Neural cell (in vitro differentiated cells): ENCODE results near the gene TGFA. TPM values are rescaled to one million over a fixed set of nuclear protein-coding genes. Genes with fewer than 3 reads are reported as not detected.

ENCODE experiments used
- H2AFZ ChIP-seq: fragments of 200-600, 300-800 bp; sonication (generic), shearing (Covaris generic); 2 replicates; pipeline ENCODE4 v1.6.0; 2014; ENCODE audit warnings: low read depth, mild to moderate bottlenecking, antibody characterized with exemption, low read length, moderate library complexity
- H3F3A ChIP-seq: fragments of 200-600 bp; shearing (Covaris generic); 2 replicates; pipeline ENCODE4 v1.6.1; 2016; ENCODE audit warnings: mild to moderate bottlenecking, moderate library complexity, mixed read lengths, antibody characterized with exemption, low read length; ENCODE audit not compliant: insufficient read depth, poor library complexity, severe bottlenecking
- H3K27ac ChIP-seq: fragments of 200-600, 300-800 bp; sonication (generic), shearing (Covaris generic); 2 replicates; pipeline ENCODE4 v1.5.1; 2014; ENCODE audit warnings: mild to moderate bottlenecking, low read length, moderate library complexity
- H3K27me3 ChIP-seq: fragments of 300-800, 200-600 bp; sonication (generic), shearing (Covaris generic); 2 replicates; pipeline ENCODE4 v1.6.0; 2014; ENCODE audit warnings: mild to moderate bottlenecking, low read depth, low read length, moderate library complexity; ENCODE audit not compliant: insufficient read depth
- H3K36me3 ChIP-seq: fragments of 300-800, 200-600 bp; sonication (generic), shearing (Covaris generic); 2 replicates; pipeline ENCODE4 v1.5.1; 2014; ENCODE audit warnings: mild to moderate bottlenecking, antibody characterized with exemption, low read length, moderate library complexity; ENCODE audit not compliant: insufficient read depth
- H3K4me2 ChIP-seq: fragments of 300-800, 200-600 bp; sonication (generic), shearing (Covaris generic); 2 replicates; pipeline ENCODE4 v1.6.0; 2014; ENCODE audit warnings: mild to moderate bottlenecking, low read length
- H3K4me3 ChIP-seq: fragments of 300-800, 200-600 bp; sonication (generic), shearing (Covaris generic); 2 replicates; pipeline ENCODE4 v1.5.1; 2014; ENCODE audit warnings: mild to moderate bottlenecking, low read length, moderate library complexity
- H3K79me2 ChIP-seq: fragments of 200-600 bp; shearing (Covaris generic); replicated peaks from 2 replicates; pipeline ENCODE4 v1.6.0; 2014; ENCODE audit warnings: mild to moderate bottlenecking, low read length, moderate library complexity; ENCODE audit not compliant: insufficient read depth
- H3K9ac ChIP-seq: fragments of 300-800, 200-600 bp; sonication (generic), shearing (Covaris generic); 2 replicates; pipeline ENCODE4 v1.6.1; 2016; ENCODE audit warnings: mild to moderate bottlenecking, low read length, mixed read lengths
- H3K9me2 ChIP-seq: fragments of 200-600 bp; shearing (Covaris generic); 2 replicates; pipeline ENCODE4 v1.6.1; 2016; ENCODE audit warnings: mild to moderate bottlenecking, low read length, mixed read lengths; ENCODE audit not compliant: insufficient read depth
- H3K9me3 ChIP-seq: fragments of 200-600, 300-800 bp; sonication (generic), shearing (Covaris generic); 2 replicates; pipeline ENCODE4 v1.6.1; 2016; ENCODE audit warnings: mild to moderate bottlenecking, mixed run types, low read length, moderate library complexity, mixed read lengths
- H4K20me1 ChIP-seq: fragments of 200-600 bp; shearing (Covaris generic); 2 replicates; pipeline ENCODE4 v1.6.1; 2016; ENCODE audit warnings: mild to moderate bottlenecking, mixed run types; ENCODE audit not compliant: insufficient read depth
- CTCF ChIP-seq: fragments of 450-650 bp; IDR thresholded peaks from 2 replicates; pipeline ENCODE4 v1.5.1; 2014; ENCODE audit warnings: antibody characterized with exemption, mild to moderate bottlenecking, moderate library complexity; ENCODE audit not compliant: poor library complexity, severe bottlenecking
- EP300 ChIP-seq: fragments of 450-650 bp; conservative IDR thresholded peaks from 2 replicates; pipeline ENCODE4 v1.6.1; 2014; ENCODE audit warnings: antibody characterized with exemption, mild to moderate bottlenecking, moderate library complexity; ENCODE audit not compliant: poor library complexity, severe bottlenecking
- EZH2 ChIP-seq: fragments of 200-600, 300-800 bp; shearing (Covaris generic), sonication (generic); IDR thresholded peaks from 2 replicates; pipeline ENCODE4 v1.6.1; 2014; ENCODE audit warnings: antibody characterized with exemption, low read length, borderline replicate concordance, mild to moderate bottlenecking; ENCODE audit not compliant: insufficient read depth, poor library complexity, severe bottlenecking
- MXI1 ChIP-seq: fragments of 450-650 bp; conservative IDR thresholded peaks from 2 replicates; pipeline ENCODE4 v1.6.1; 2014; ENCODE audit warnings: antibody characterized with exemption, mild to moderate bottlenecking; ENCODE audit not compliant: poor library complexity, severe bottlenecking
- POLR2AphosphoS5 ChIP-seq: IDR thresholded peaks from 2 replicates; pipeline ENCODE4 v1.6.1; 2012
- RAD21 ChIP-seq: fragments of 450-650 bp; conservative IDR thresholded peaks from 2 replicates; pipeline ENCODE4 v1.6.1; 2014; ENCODE audit warnings: antibody characterized with exemption, mild to moderate bottlenecking, moderate library complexity
- REST ChIP-seq: IDR thresholded peaks from 2 replicates; pipeline ENCODE4 v1.6.1; 2012; ENCODE audit warnings: borderline replicate concordance
- SMC3 ChIP-seq: fragments of 450-650 bp; conservative IDR thresholded peaks from 2 replicates; pipeline ENCODE4 v1.6.1; 2014; ENCODE audit warnings: antibody characterized with exemption, mild to moderate bottlenecking, moderate library complexity; ENCODE audit not compliant: poor library complexity
- TAF1 ChIP-seq: IDR thresholded peaks from 2 replicates; pipeline ENCODE4 v1.6.1; 2012; ENCODE audit warnings: low read depth
- polyA plus RNA-seq: library from polyadenylated mRNA; depleted of rRNA; stranded (reverse); fragments of >200 nt; gene quantifications from 2 replicates; pipeline ENCODE4 v1.2.3, GENCODE V29; 2014

The TGFA gene
- polyA plus RNA-seq, 1 donor from 2014 or later, result 0.85 TPM

- peaks cover 4% of the 10 kb centered on the region for H3K9me3 ChIP-seq
- H3K79me2 ChIP-seq, result no peaks in the 10 kb centered on the region
- H3F3A ChIP-seq, result no peaks in the 10 kb centered on the region
- no peak overlapping the region for H3K27ac ChIP-seq
- no peak overlapping the region for H3K4me2 ChIP-seq
- H3K9me2 ChIP-seq, result no peaks in the 10 kb centered on the region
- H3K9ac ChIP-seq, result no peak overlapping the region
- H2AFZ ChIP-seq, result no peak overlapping the region
- H4K20me1 ChIP-seq, result no peaks in the 10 kb centered on the region
- no peak overlapping the region for H3K4me3 ChIP-seq
- TF ChIP-seq SMC3 (no peak), TAF1 (no peak), RAD21 (no peak), MXI1 (no peak), REST (no peak), POLR2AphosphoS5 (no peak), EZH2 (no peak), EP300 (no peak), CTCF (no peak)
- H3K36me3 ChIP-seq, result no peaks in the 10 kb centered on the region
- H3K27me3 ChIP-seq, result no peaks in the 10 kb centered on the region
Observed at GRCh38 chr2:70596739-70597138, 43.1 kb upstream of the TGFA start.

- peaks cover 4% of the 10 kb centered on the region for H3K9me3 ChIP-seq
- H3K36me3 ChIP-seq, result no peaks in the 10 kb centered on the region
- H3K79me2 ChIP-seq, result no peaks in the 10 kb centered on the region
- H3K27me3 ChIP-seq, result no peaks in the 10 kb centered on the region
- H2AFZ ChIP-seq, result no peak overlapping the region
- H3K4me3 ChIP-seq, result no peak overlapping the region
- TF ChIP-seq CTCF (no peak), TAF1 (no peak), RAD21 (no peak), SMC3 (no peak), EP300 (no peak), EZH2 (no peak), POLR2AphosphoS5 (no peak), MXI1 (no peak), REST (no peak)
- no peak overlapping the region for H3K9ac ChIP-seq
- no peaks in the 10 kb centered on the region for H4K20me1 ChIP-seq
- no peak overlapping the region for H3K4me2 ChIP-seq
- H3K27ac ChIP-seq, result no peak overlapping the region
- no peaks in the 10 kb centered on the region for H3K9me2 ChIP-seq
- H3F3A ChIP-seq, result no peaks in the 10 kb centered on the region
Observed at GRCh38 chr2:70596293-70596692, 42.7 kb upstream of the TGFA start.
